ENCODE results near the gene NMD3.
A peak's percentile ranks its signal among the peaks of the same experiment; 100 is the strongest.
"Not testable (repeated sequence)": the region's sequence is repeated elsewhere in the genome, so short reads cannot be mapped to it uniquely, and the experiment has no call there.

The NMD3 gene

DNA sequence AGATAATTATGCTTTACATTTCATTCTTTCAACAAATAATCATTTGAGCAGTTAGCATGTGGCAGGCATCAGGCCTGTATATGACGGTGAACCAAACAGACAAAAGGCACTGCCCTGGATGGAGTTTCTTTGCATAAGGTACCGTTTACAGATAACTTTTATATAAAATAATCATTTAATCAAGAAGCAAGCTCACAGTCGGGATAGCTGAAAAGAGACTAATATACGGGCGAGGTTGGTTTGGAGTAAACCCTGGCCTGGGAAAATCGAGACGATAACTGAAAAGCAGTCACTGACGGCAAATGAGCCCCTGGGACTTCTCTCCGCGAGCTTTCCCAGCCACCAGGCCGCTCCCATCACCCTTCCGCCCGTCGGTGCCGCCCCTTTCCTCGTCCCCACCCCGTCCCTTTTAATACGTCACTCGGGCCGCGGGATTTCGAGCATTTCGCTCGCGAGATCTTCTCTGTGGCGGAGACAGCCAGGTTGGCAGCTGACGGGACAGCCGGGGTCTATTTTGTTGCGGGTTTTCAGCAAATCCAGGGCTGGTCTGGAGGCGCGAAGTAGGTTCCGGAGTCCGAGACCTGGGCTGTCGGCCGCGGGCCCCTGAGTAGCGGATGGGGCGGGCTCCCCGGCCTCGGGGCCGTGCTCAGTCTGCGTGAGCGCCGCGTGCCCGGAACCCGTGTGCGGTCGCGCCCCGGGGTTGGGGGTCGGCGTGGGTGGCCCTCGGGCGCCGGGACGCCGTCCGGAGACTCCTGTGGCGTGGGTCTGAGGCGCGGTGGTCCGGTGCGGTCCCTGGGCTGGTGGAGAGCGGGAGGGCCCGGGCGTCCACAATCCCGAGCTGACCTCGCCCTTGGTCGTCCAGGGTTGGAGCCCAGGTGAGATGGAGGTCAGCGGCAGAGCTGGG, at the start of gene NMD3:
Gene NMD3 (plus strand): TSS at position 462 of the 904 bp plus-strand sequence. CDS start 703 bp downstream, outside the sequence.
- peak; percentile 89 to 98 for DNase-seq

DNA sequence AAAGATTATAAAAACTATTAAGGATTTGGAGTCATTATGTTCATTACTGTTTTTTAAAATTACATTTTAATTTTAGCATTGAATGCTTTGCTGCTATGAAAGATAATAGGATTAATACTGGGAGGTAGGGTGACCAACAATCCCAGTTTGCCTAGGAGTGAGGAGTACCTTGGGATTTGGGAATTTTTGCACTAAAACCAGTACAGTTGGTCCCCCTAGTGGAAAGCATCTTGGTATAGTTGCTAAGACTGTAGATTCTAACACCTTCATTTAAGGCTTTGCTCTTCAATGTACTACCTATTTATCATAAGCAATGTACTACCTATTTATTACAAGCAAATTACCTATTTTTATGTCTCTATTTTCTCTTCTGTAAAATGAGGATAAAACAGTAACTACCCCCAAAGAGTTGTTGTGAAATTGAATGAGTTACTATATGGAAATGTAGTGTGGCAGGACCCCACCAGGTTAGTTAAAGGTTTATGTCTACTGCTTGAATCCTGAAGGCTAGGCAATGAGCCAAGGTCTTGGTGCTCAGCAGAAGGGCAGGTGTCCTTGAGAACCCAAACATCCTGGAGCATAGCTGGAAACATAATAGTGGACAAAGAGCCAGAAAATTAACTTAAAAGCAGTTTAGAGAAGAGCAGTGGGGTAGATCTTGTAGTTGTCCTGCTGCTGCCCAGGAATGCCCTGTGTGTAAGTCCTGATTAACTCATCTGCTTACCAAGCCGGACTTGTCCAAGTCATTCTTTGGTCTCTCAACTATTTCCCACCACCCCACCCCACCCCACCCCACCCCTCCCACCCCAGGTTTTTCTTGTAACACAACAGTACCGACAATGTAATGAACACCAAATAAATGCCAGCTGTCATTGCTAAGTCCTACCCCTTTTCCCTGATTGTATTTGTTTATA, 49.2 kb upstream of the NMD3 start:
- peak in 1 of 2 experiments; percentile 26 for DNase-seq

DNA sequence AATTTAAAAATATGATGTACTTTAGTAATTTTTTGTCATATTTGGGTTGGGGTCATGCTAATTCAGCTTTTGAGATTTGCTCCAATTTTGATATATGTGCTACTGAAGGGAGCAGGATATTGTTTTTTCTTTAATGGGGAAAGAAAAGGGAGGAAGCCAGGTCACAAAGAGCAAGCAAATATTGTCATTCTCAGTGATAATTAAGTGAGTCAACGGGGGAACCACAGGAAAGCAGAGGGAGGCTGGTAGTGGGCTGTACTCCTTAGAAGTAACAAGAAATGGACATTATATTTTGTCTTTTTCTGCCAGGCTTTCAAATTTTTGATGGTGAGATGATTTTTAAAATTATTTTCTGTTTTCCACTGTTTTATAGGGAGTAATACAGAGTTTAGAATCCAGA, 45.6 kb upstream of the NMD3 start:
- no peak for DNase-seq

DNA sequence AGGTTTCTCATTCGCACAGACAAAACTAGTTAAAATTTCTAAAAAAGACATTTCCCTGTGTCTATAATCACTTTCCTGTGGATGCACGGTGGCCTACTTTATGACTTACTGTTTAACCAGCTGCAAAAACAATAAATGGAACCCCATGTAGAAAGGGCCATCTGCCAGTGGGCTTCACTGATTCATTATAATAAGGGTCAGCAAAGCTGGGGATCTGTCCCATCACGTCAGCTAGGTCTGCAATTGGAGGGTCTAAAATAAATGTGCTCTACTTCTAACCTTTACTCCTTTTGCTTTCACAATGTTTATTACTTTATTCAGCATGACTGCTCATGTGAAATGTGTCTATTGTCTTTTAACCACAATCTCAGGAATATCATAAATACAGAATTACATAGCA, 43.1 kb upstream of the NMD3 start:
- no peak for DNase-seq

DNA sequence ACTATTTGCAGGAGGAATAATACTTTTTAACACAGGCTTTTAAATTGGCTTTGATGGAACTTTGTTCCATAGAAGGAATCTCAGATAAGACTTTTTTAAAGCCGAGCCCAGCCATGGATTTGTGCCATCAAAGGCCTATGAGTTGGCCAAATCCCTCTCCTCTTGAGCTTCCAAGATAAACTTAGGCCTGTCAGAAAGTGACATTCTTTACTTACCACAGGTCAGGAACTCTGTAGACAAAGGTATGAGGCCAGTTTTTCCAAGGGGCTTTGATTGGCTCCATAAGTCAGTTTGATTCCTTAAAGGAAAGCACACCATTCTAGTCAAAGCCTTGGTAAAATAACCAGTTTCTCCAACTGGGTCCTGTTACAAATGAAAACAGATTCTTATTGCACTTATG, 39.7 kb upstream of the NMD3 start:
- not testable (repeated sequence) for DNase-seq

DNA sequence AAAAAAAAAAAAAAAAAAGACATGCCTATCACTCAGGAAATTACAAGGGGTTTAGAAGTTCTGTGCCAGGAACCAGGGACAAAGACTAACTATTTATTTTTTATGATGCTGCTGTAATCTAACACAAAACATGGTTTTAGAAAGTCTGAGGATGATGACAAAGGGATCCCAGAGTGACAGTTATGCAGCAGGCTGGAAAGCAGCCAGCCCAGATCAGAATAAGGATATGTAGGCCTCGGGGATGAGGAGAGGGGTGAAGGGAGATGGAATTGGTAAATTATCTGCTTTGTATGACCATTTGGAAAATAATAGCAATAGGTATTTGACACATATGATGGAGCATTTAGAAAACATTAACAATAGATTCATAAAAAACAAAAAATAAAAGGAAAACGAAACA, 34.1 kb upstream of the NMD3 start:
- no peak for DNase-seq

DNA sequence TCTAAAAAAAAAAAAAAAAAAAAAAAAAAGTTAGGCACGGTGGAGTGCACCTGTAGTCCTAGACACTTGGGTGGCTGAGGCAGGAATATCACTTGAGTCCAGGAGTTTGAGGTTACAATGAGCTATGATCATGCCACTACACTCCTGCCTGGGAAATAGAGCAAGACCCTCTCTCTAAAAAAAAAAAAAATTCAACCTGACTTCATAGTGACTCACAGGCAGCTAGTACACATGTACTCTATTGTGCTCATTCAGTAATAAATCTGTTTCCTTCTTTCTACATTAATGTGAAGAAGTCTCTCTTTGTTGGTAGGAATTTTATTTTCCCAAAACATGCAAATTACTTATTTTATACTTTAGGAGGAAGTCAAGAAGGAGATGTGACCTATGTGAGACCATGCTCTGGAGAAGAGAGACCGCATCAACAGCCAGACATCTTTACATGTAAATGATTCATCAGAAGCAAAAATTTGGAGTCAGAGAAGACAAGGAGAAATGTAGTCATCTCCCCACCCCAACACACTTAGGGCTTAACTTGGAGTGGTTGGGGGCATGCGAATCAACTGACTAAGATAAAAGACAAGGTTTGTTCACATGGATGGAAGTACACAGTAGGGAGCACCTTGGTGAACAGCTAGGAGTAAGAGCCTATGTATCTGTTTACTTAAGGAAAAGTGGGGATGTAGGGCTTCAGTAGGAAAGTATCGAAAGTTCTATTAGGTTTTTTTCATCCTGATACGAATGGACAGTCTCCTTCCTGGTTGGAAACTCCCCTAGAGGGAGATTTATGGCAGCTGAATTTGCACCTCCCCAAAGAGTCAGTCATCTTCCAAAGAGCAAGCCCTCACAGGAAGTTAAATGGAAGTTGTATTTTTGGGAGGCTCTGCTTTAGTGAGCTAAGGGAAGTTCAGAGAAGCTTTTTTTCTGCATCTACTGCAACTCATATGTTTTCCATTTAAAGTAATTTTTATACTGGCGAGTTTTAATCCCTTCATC, 23.0 kb upstream of the NMD3 start:
- DNase-seq, result no peak

DNA sequence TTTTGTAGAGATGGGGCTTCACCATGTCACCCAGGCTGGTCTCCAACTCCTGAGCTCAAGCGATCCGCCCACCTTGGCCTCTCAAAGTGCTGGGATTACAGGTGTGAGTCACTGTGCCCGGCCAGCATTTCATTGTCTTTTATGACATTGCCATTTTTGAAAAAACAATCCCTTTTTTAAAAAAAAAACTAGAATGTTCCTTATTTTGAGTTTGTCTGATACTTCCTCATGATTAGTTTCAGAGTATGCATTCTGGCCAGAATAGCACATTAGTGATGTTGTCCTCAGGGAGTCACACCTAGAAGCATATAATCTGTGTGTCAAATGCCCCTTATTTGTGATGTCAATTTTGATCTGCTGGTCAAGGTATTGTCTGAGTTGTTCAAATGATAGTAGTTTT, 21.2 kb upstream of the NMD3 start:
- DNase-seq, result no peak

DNA sequence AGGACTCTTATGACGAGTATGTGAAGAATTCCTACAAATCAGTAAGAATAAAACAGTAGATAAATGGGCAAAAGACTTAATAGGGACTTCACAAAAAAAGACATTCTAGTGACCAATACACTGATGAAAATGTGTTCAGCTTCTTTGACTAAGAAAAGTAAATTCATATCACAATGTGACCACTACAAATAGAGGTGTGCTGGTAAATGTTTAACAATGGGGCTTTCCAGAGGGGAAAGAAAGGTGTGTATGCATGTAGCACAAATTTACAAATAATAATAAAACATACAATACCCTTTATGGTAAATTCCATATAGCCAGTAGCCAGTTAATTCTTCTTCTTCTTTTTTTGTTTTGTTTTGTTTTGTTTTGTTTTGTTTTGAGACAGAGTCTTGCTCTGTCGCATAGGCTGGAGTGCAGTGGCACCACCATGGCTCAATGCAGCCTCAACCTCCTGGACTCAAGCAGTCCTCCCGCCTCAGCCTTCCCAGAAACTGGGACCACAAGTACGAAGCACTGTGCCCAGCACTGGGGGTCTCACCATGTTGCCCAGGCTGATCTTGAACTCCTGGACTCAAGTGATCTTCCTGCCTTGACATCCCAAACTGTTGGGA, 17.5 kb upstream of the NMD3 start:
- DNase-seq, result no peak

DNA sequence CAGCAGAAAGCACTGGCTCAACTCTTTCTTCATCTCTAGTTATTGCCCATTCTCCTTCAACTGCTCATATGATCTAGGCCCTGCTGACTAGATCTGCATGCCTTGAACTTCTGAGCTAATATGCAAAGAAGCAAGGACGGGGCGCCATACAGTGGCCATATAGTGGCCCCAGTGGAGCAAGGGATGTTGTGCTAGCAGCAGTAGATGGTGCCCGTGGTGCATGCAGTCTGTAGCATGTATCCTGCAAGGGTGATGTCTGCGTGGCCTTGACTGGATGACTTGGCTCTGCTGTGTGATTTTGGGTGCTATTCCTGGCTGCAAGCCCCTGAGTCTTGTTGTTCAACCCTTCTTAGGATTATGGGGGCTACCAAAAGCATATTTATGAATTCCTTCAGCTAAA, 12.2 kb upstream of the NMD3 start:
- no peak for DNase-seq

DNA sequence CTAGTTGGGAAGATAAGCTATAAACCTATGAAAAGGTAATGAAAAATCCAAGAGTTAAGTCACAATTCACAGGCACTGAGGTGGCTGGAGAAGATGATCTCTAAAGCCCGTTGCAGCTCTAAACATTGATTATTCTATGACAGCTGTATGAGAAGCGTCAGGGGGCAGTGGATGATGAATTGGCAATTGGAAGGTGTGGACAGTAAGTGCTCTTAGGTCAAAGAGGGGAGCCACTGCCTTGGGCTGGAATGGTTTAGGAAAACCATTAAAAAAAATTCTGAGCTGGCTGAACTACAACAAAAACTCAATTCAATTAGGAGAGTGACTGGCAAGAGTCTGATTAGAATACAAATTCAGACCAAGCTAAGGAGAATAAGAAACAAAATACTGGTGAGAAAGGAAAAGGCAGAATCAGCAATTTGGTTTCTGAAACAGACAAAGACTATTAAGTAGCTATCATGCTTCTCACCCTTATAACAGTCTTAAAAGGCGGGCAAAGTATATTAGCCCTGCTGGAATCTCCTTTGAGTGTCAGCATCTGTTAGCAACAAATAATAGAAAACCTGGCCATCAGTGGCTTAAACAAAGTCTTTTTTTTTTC, 8.8 kb upstream of the NMD3 start:
- no peak for DNase-seq

DNA sequence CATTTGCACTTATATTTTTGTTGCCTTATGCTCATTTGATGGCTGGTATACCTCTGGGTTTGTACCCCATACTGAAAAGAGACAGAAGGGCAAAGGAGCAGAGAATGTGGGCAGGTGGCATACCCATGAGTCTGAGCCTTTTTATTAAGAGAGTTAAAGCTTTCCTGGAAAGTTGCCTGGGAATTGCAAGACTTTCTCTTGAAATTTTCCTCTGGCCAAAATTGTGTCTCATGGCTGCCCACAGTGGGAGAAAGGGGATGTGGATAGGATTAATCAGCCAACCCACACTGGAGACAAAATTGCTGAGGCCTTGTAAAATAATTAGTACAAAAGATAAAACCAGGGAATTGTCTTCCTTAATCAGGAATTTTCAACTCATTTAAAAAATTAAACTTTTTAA, 8.2 kb upstream of the NMD3 start:
- no peak for DNase-seq

DNA sequence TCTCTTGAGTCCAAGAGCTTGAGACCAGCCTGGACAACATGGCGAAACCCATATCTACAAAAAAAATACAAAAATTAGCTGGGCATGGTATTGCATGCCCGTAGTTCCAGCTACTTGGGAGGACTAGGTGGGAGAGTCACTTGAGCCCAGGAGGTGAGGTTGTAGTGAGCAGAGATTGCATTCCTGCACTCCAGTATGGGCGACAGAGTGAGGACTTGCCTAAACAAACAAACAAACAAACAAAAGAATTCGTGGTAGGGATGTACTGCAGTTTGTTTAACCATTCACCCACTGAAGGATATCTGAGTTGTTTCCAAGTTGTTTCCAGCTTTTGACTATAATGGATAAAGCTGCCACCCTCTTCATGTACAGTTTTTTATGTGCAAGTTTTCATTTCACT, 7.5 kb upstream of the NMD3 start:
- DNase-seq, result no peak

DNA sequence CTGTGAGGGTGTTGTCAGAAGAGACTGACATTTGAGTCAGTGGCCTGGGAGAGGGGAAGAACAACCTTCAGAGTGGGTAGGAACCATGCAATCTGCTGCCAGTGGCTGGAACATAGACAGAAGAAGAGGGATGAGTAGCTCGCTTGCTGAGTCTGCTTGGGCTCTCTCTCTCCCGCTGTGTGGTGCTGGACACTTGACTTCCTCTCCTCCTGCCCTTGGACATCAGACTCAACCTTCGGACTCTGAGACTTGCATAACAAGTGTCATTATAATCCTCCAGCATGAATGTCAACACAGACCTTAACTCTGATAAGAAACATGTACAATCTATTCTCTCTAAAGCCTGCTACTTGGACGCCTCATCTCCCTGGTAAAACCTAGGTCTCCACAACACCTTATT, 5.9 kb upstream of the NMD3 start:
- DNase-seq, result no peak

DNA sequence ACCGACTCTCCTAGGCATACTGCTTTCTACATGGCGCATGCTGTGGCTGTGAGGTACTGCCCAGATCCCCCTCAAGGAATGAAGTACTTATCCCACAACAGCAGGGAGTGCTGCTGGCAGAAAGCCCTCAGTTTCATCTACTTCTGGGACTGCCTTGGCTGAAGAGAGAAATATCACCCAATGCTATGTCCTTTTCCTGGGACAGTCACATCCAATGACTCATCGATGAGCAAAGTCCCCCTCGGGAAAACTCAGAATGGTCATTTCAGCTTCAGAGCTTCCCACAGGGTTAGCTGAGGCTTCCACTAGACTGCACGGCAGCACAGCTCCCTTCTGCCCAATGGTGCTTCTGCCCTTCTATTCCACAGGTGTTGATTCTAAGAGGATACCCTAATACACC, 3.6 kb upstream of the NMD3 start:
- DNase-seq, result no peak

DNA sequence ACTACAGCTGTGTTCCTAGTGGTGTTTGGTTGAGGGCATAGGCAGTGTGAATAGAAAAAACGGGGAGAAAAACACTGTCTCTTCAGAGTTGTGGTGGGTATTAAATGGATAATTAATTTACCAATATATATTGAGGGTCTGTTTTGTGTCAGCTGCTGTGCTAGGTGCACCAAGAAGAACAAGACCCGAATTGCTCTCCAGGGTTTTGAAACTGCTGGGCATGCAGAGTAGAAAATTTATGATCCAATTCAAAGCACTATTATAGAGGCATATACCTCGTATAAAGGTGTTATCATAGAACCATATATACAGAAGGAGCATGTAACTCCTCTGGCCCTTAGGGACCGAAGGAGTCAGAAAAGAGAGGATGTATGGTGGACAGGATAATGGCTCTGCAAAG, 1.6 kb upstream of the NMD3 start:
- DNase-seq, result no peak

DNA sequence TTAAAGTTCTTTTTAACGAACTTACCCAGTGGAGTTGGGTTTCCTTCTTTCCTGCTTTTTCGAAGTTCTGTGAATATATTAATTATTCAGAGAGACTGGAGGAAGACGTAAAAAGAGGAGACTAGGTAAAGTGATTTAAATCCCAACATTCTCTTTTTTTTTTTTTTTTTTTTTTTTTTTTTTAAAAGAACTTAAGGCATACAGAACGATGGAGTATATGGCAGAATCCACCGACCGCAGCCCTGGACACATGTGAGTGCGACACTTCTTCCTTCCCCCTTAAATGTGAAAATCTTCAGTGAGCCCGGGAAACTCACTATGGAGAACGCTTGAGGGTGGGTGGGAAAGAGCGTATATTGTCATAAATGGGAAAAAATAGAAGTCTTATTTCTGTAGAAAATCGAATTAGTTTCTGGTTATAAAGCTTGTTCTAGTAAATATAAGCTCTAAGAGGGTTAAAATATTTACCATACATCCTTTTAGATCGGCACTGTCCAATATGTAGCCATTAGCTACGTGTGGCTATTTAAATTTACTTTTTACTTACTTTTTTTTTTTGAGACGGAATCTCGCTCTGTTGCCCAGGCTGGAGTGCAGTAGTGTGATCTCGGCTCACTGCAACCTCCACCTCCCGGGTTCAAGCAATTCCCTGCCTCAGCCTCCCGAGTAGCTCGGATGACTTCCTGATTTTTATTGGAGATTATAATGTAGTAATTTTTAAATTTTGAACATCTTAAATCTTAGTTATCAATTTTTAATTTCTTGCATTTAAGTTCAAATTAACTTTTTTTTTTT, 892 bp downstream of the NMD3 start:
- DNase-seq, result peak; percentile 27 to 37

DNA sequence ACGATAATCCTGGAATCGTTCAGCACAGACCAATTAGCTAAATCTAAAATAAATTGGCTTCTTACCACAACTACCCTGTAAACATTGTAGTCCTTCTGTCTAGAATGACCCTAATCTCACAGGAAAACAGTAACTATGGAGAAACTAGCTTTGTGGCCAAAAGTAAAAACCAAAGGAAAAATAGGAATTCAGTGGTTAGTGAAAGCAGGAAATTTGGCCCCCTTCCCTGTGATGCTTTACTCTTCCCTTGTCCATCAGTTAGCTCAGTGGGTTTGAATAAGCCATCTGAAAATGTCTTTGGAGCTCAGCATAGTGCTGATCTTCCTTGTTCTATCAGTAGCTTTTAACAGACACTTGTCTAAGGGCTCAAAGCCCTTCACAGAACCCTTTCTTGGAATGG, 1.6 kb downstream of the NMD3 start:
- DNase-seq, result peak in 1 of 2 experiments; percentile 13

DNA sequence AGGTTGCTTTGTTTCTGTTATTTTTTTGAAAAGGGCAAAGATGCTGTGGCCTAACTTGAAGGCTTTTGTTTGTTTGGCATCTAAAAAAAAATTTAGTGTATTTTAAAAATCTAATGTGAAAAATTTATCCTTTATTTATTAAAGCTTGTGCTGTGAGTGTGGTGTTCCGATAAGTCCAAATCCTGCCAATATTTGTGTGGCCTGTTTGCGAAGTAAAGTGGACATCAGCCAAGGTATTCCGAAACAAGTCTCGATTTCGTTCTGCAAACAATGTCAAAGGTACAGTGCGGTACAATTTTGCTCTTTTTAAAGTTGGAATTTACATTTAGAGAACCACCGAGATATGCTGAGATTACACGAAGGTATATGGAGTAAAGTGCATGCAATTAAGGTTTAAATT, 3.7 kb downstream of the NMD3 start:
- no peak for DNase-seq

DNA sequence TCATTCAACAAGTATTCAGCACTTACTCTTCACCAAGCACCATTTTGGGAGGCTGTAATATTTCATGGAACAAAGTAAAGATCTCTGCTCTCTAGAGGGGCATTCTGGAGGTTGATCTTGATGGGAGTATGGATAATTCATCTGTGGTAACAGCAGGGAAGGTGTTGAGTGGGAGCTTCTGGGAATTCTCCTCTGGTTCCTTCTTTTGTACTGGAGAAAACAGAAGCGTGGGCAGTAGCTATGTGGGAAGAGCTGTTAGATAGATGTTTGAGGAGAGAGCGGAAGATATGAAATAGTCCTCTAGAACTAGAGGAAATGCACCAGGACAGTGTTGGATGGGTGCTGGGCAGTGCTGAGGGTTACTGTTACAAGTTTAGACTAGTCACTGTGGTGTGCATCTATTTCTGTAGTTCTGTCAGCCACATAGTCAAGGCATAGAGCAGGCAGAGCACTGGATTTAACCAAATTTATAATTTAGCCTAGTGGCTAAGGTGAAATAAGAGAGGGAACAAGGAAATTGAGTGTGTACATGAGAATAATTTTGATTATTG, 9.6 kb downstream of the NMD3 start:
- no peak for DNase-seq

DNA sequence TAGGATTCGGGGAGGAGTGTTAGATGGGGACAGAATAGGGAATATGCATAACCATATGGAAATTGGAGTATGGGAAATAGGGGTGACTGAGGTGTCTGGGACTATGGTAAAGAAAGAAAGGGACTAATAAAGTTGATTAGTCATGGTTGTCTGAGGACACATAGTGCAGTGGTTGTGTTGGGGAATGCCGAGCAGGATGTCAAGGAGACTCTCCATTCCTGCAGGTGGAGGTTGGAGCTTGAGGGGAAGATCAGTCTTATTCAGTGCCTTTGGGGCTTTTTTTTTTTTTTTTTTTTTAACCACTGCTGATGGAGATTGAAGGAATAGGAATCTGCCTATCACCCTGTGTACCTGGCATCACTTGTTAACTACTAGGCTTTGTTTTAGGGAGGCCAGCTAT, 10.8 kb downstream of the NMD3 start:
- DNase-seq, result no peak
